CD4-positive, alpha-beta memory T cell (primary cell): ENCODE results near the gene ADAM23. TPM values are rescaled to one million over a fixed set of nuclear protein-coding genes. Genes with fewer than 3 reads are reported as not detected.

ENCODE experiments used
- CTCF ChIA-PET: fragments of 350-600 bp; sonication (Branson Sonifier 250); formaldehyde crosslinking; loops from one replicate; lab custom pipeline; 2021; ENCODE audit warnings: inconsistent platforms; ENCODE audit not compliant: partially characterized antibody; lab: Charles Lee
- POLR2A ChIA-PET: fragments of 350-600 bp; sonication (Branson Sonifier 250); formaldehyde crosslinking; loops from one replicate; lab custom pipeline; 2021; ENCODE audit not compliant: partially characterized antibody; lab: Charles Lee
- DNase-seq, 5 donors: peaks; one replicate each; pipeline versions ENCODE4 v3.0.0 to v3.0.0-alpha.2; 2020 to 2022; ENCODE audit warnings: mixed read lengths in 1 of 5
- H3K27ac ChIP-seq: one replicate; pipeline ENCODE4 v1.7.0; 2013; ENCODE audit warnings: low read depth, low read length
- H3K27me3 ChIP-seq: 2 replicates; pipeline ENCODE4 v1.7.0; 2013; ENCODE audit warnings: mild to moderate bottlenecking, low read length, moderate library complexity; ENCODE audit not compliant: insufficient read depth
- H3K36me3 ChIP-seq: 2 replicates; pipeline ENCODE4 v1.7.0; 2013; ENCODE audit warnings: mild to moderate bottlenecking, low read length, moderate library complexity; ENCODE audit not compliant: insufficient read depth
- H3K4me1 ChIP-seq: 2 replicates; pipeline ENCODE4 v1.7.0; 2013; ENCODE audit warnings: mild to moderate bottlenecking, low read length, moderate library complexity; ENCODE audit not compliant: insufficient read depth
- H3K4me3 ChIP-seq, 2 donors: one replicate each; pipeline ENCODE4 v1.7.0; 2013; ENCODE audit warnings: low read length in 2 of 2, mild to moderate bottlenecking in 1 of 2
- H3K9me3 ChIP-seq, 2 donors: one replicate each; pipeline ENCODE4 v1.7.0; 2013; ENCODE audit warnings: low read length in 2 of 2, control low read depth in 1 of 2; ENCODE audit not compliant: control insufficient read depth in 1 of 2
- H3K27ac Mint-ChIP-seq, 7 donors: one replicate each; pipeline ENCODE4 v1.8.0; 2020 to 2021; ENCODE audit warnings: mixed read lengths in 7 of 7, mild to moderate bottlenecking in 6 of 7, inconsistent platforms in 3 of 7, moderate library complexity in 3 of 7
- H3K27me3 Mint-ChIP-seq, 2 donors: one replicate each; pipeline ENCODE4 v1.8.0; 2020 to 2021; ENCODE audit warnings: mixed read lengths in 2 of 2
- H3K36me3 Mint-ChIP-seq, 2 donors: one replicate each; pipeline ENCODE4 v1.8.0; 2020 to 2021; ENCODE audit warnings: mixed read lengths in 2 of 2, inconsistent platforms in 1 of 2, mild to moderate bottlenecking in 1 of 2
- H3K4me1 Mint-ChIP-seq, 4 donors: one replicate each; pipeline ENCODE4 v1.8.0; 2020 to 2021; ENCODE audit warnings: mixed read lengths in 4 of 4, mild to moderate bottlenecking in 1 of 4
- H3K4me3 Mint-ChIP-seq, 8 donors: one replicate each; pipeline ENCODE4 v1.8.0; 2020 to 2021; ENCODE audit warnings: mixed read lengths in 8 of 8, mild to moderate bottlenecking in 7 of 8, moderate library complexity in 6 of 8, inconsistent platforms in 3 of 8
- H3K9me3 Mint-ChIP-seq, 8 donors: one replicate each; pipeline ENCODE4 v1.8.0; 2020 to 2021; ENCODE audit warnings: mixed read lengths in 8 of 8, mild to moderate bottlenecking in 5 of 8, inconsistent platforms in 3 of 8, moderate library complexity in 1 of 8
- intact Hi-C: fragments of 100-400 bp; cut with micrococcal nuclease; formaldehyde crosslinking; loops from one replicate; pipeline ENCODE4 v1.15.1; 2023
- polyA plus RNA-seq, 2 donors: library from polyadenylated mRNA; unstranded; fragments of 300-500 nt; fragmentation: Illumina TruSeq; gene quantifications; one replicate each; pipeline ENCODE4 v1.2.3, GENCODE V29; 2021
- total RNA-seq, 2 experiments: library from RNA; stranded (reverse); gene quantifications; one replicate each; pipeline ENCODE4 v1.2.3, GENCODE V29; 2021

Gene ADAM23
- total and polyA plus RNA-seq, 4 experiments from 2014 or later = 2.9 to 31.3 (median 18.4) TPM

GRCh38 chr2:206462240-206462854 lies 19.0 kb downstream of the ADAM23 start:
- H3K4me3 Mint-ChIP-seq = peak overlapping the region in 1 of 8 donors; percentile 17

GRCh38 chr2:206463685-206464084 lies 20.4 kb downstream of the ADAM23 start:
- Histone ChIP-seq H3K36me3 (no peaks in the 10 kb centered on the region), H3K27me3 (no peaks in the 10 kb centered on the region), H3K4me3 (no peak overlapping the region), H3K4me1 (no peaks in the 10 kb centered on the region), H3K27ac (no peak overlapping the region), H3K9me3 (no peaks in the 10 kb centered on the region)
- no peak overlapping the region for H3K4me3 Mint-ChIP-seq
- peaks cover 9 to 11% of the 10 kb centered on the region in 2 donors for H3K27me3 Mint-ChIP-seq
- peaks cover 0 to 15% (median 6%) of the 10 kb centered on the region in 4 donors for H3K4me1 Mint-ChIP-seq
- no peak overlapping the region for H3K27ac Mint-ChIP-seq
- DNase-seq = no peak
- intact Hi-C loops = no loop called here
- peaks cover 5 to 17% (median 10%) of the 10 kb centered on the region in 8 donors for H3K9me3 Mint-ChIP-seq
- ChIA-PET CTCF (no interaction called here), POLR2A (no interaction called here)
- peaks cover 4% of the 10 kb centered on the region in 2 donors for H3K36me3 Mint-ChIP-seq

More at GRCh38 chr2:206462240-206462854, 19.0 kb downstream of the ADAM23 start:
- peaks cover 0 to 15% (median 7%) of the 10 kb centered on the region in 4 donors for H3K4me1 Mint-ChIP-seq
- H3K4me1 ChIP-seq = no peaks in the 10 kb centered on the region
- no peak for DNase-seq
- CTCF ChIA-PET = interaction anchor here (1.2 kb wide), 1 partner anchor 10 kb away, joined by 3 read pairs; no protein-coding TSS in a partner anchor
- H3K27ac Mint-ChIP-seq = no peak overlapping the region
- no peak overlapping the region for H3K4me3 ChIP-seq
- intact Hi-C loops = no loop called here
- H3K27ac ChIP-seq = no peak overlapping the region
- H3K9me3 Mint-ChIP-seq = peaks cover 0 to 14% (median 1%) of the 10 kb centered on the region in 8 donors
- H3K27me3 ChIP-seq = no peaks in the 10 kb centered on the region
- peaks cover 0 to 4% of the 10 kb centered on the region in 2 donors for H3K36me3 Mint-ChIP-seq
- no peaks in the 10 kb centered on the region for H3K36me3 ChIP-seq
- POLR2A ChIA-PET = no interaction called here
- no peaks in the 10 kb centered on the region for H3K9me3 ChIP-seq
- H3K27me3 Mint-ChIP-seq = peaks cover 8 to 9% of the 10 kb centered on the region in 2 donors

DNA sequence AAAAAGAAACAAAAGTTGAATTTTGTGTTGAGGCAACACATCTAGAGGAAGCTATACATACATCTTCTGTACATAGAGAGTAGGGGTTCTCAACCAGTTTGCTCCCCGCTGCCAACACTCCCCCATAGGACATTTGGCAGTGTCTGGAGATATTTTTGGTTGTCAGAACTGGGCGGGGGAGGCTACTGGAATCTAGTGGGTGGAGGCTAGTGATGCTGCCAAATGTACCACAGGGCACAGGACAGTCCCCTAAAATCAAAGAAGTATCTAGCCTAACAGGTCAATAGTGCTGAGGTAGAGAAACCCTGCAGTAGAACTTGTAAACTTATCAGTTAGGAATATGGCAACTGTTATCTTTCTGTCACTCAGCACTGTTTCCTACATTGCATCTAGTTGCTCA lies 21.3 kb downstream of the ADAM23 start:
- no peak for DNase-seq
- no peak overlapping the region for H3K4me3 ChIP-seq
- H3K4me1 Mint-ChIP-seq = peaks cover 0 to 15% (median 6%) of the 10 kb centered on the region in 4 donors
- ChIA-PET CTCF (no interaction called here), POLR2A (no interaction called here)
- no peaks in the 10 kb centered on the region for H3K36me3 ChIP-seq
- no peaks in the 10 kb centered on the region for H3K9me3 ChIP-seq
- H3K27me3 Mint-ChIP-seq = peaks cover 8 to 13% of the 10 kb centered on the region in 2 donors
- H3K27ac Mint-ChIP-seq = no peak overlapping the region
- H3K27ac ChIP-seq = no peak overlapping the region
- no peaks in the 10 kb centered on the region for H3K27me3 ChIP-seq
- intact Hi-C loops = no loop called here
- H3K9me3 Mint-ChIP-seq = peaks cover 5 to 17% (median 13%) of the 10 kb centered on the region in 8 donors
- H3K4me3 Mint-ChIP-seq = no peak overlapping the region
- H3K36me3 Mint-ChIP-seq = peaks cover 4% of the 10 kb centered on the region in 2 donors
- no peaks in the 10 kb centered on the region for H3K4me1 ChIP-seq

DNA sequence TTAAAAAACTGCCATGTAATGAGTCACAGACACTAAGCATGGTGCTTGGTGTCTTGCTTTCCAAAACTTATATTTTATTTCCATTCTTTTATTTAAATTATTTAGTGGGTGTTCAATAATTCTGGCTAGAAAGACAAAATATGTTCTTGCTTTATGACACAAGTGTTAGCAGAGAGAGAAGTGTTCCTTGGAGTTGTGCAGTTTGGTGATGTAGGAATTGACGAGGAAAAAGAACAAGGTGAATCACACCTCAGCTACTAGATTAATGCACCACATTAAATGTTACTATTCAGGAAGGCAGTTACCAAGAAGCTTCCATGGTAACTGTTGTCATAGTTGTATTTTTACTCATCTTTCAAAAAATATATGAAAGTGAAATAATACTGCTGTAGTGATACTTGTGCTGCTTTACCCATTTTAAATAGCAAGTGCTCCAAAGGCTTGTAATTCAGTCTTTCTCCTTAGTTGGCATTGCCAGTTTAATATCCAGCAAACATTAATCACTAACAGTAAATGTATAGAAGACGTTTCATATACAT lies 28.3 kb downstream of the ADAM23 start:
- Histone ChIP-seq H3K4me1 (no peaks in the 10 kb centered on the region), H3K4me3 (no peak overlapping the region), H3K27ac (no peak overlapping the region), H3K9me3 (no peaks in the 10 kb centered on the region), H3K27me3 (no peaks in the 10 kb centered on the region), H3K36me3 (no peaks in the 10 kb centered on the region)
- H3K27ac Mint-ChIP-seq = no peak overlapping the region
- peaks cover 5 to 18% (median 11%) of the 10 kb centered on the region in 8 donors for H3K9me3 Mint-ChIP-seq
- H3K4me3 Mint-ChIP-seq = no peak overlapping the region
- POLR2A ChIA-PET = no interaction called here
- CTCF ChIA-PET = no interaction called here
- intact Hi-C loops = no loop called here
- H3K36me3 Mint-ChIP-seq = peaks cover 0 to 4% of the 10 kb centered on the region in 2 donors
- H3K27me3 Mint-ChIP-seq = peaks cover 1 to 8% of the 10 kb centered on the region in 2 donors
- no peaks in the 10 kb centered on the region for H3K4me1 Mint-ChIP-seq
- DNase-seq = no peak

- Mint-ChIP-seq H3K27ac (no peak overlapping the region), H3K4me3 (no peak overlapping the region), H3K4me1 (no peaks in the 10 kb centered on the region), H3K27me3 (peaks cover 1 to 8% of the 10 kb centered on the region in 2 donors), H3K9me3 (peaks cover 4 to 17% (median 10%) of the 10 kb centered on the region in 8 donors), H3K36me3 (peaks cover 0 to 4% of the 10 kb centered on the region in 2 donors)
- no peak for DNase-seq
- Histone ChIP-seq H3K27ac (no peak overlapping the region), H3K9me3 (no peaks in the 10 kb centered on the region), H3K27me3 (no peaks in the 10 kb centered on the region), H3K4me1 (no peaks in the 10 kb centered on the region), H3K36me3 (no peaks in the 10 kb centered on the region), H3K4me3 (no peak overlapping the region)
- CTCF ChIA-PET = interaction anchor here (0.8 kb wide), 1 partner anchor 9 kb away, joined by 3 read pairs; no protein-coding TSS in a partner anchor
- POLR2A ChIA-PET = no interaction called here
- intact Hi-C loops = no loop called here
Observed at GRCh38 chr2:206472094-206472493, 28.8 kb downstream of the ADAM23 start.

DNA sequence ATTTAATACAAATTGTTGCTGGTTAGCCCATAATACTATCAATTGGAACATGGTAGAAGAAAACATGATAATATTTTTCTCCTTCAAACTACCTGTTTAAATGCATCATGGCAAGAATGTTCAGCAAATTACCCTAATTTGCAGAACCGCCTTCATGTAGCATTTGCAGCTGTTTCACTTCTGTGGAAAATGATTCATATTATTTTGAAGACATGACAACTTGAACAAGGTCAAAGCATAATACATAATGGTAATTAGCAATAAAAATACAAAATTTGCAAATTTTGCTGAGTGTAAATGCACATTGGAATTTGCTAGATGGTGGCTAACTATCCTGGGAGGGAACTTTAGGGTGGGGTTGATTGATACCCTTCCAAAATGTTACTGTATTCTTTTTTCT lies 30.8 kb downstream of the ADAM23 start:
- H3K36me3 ChIP-seq = no peaks in the 10 kb centered on the region
- Mint-ChIP-seq H3K36me3 (no peaks in the 10 kb centered on the region), H3K27ac (no peak overlapping the region), H3K27me3 (peaks cover 3 to 6% of the 10 kb centered on the region in 2 donors), H3K4me1 (no peaks in the 10 kb centered on the region), H3K9me3 (peaks cover 0 to 8% (median 3%) of the 10 kb centered on the region in 8 donors), H3K4me3 (no peak overlapping the region)
- CTCF ChIA-PET = no interaction called here
- DNase-seq = no peak
- POLR2A ChIA-PET = no interaction called here
- H3K4me3 ChIP-seq = no peak overlapping the region
- no peak overlapping the region for H3K27ac ChIP-seq
- no peaks in the 10 kb centered on the region for H3K27me3 ChIP-seq
- intact Hi-C loops = no loop called here
- H3K4me1 ChIP-seq = no peaks in the 10 kb centered on the region
- no peaks in the 10 kb centered on the region for H3K9me3 ChIP-seq

DNA sequence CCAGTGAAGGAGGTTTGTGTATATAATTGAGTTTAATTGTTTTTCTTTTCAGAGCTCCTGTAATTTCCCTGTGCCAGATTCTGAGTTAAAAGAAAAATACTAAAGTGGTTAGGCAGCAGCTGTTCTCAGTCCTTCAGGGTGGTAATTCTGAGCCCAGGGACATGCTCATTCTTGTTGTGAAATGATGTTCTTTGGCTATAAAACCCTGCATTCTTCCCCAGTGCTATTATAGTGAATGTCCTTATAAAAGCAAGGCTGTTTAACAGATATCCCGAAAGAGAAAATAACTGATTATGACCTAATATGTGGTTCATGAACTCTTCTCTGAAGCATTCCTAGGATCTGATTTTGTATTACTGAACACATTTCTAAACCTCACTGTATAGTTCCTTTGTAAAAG lies 34.0 kb downstream of the ADAM23 start:
- no peak overlapping the region for H3K4me3 ChIP-seq
- H3K27ac ChIP-seq = no peak overlapping the region
- Mint-ChIP-seq H3K36me3 (no peaks in the 10 kb centered on the region), H3K9me3 (no peaks in the 10 kb centered on the region), H3K4me3 (no peak overlapping the region), H3K27ac (no peak overlapping the region), H3K4me1 (no peaks in the 10 kb centered on the region), H3K27me3 (peaks cover 3 to 4% of the 10 kb centered on the region in 2 donors)
- no peak for DNase-seq
- no peaks in the 10 kb centered on the region for H3K9me3 ChIP-seq
- H3K27me3 ChIP-seq = no peaks in the 10 kb centered on the region
- ChIA-PET CTCF (no interaction called here), POLR2A (no interaction called here)
- intact Hi-C loops = no loop called here
- no peaks in the 10 kb centered on the region for H3K36me3 ChIP-seq
- H3K4me1 ChIP-seq = no peaks in the 10 kb centered on the region
